SK-N-SH (cell line): ENCODE measurements around the gene SYNM. TPM values are rescaled to one million over a fixed set of nuclear protein-coding genes. Genes with fewer than 3 reads are reported as not detected.

Source experiments
- CTCF ChIA-PET: fragments of 300-600, 350-600 bp; formaldehyde crosslinking; extraction: SDS; loops from one replicate; lab custom pipeline; 2021; lab: Yijun Ruan, JAX
- POLR2A ChIA-PET: fragments of 350-600 bp; sonication (Branson Sonifier 250); formaldehyde crosslinking; extraction: SDS; loops from one replicate; lab custom pipeline; 2020; ENCODE audit warnings: antibody characterized with exemption, inconsistent platforms; lab: Yijun Ruan, JAX
- DNase-seq: peaks from one replicate; pipeline ENCODE4 v3.0.0; 2012
- H2AFZ ChIP-seq: fragments of 200-600 bp; sonication (generic); 2 replicates; pipeline ENCODE4 v1.8.1; 2016; ENCODE audit warnings: antibody characterized with exemption, mild to moderate bottlenecking, low read depth
- H3F3A ChIP-seq: fragments of 200-600 bp; sonication (generic); replicated peaks from 2 replicates; pipeline ENCODE3; 2016; ENCODE audit warnings: antibody characterized with exemption, mild to moderate bottlenecking; ENCODE audit not compliant: insufficient read depth
- H3K27ac ChIP-seq, 2 experiments: fragments of 200-500 bp in 1 of 2; fragments of 200-600 bp in 1 of 2; sonication (Bioruptor generic) in 1 of 2; sonication (generic), shearing (Covaris generic) in 1 of 2; 2 replicates each; pipeline versions ENCODE4 v1.5.1 to v1.6.1; 2014 to 2016; ENCODE audit warnings: low read depth in 2 of 2, inconsistent platforms in 1 of 2, low read length in 1 of 2, mild to moderate bottlenecking in 1 of 2, mixed read lengths in 1 of 2
- H3K27me3 ChIP-seq: fragments of 200-600 bp; sonication (generic), shearing (Covaris generic); 2 replicates; pipeline ENCODE4 v1.6.1; 2016; ENCODE audit warnings: mixed run types; ENCODE audit not compliant: insufficient read depth
- H3K36me3 ChIP-seq, 2 experiments: fragments of 200-500 bp in 1 of 2; fragments of 200-600 bp in 1 of 2; sonication (Bioruptor generic) in 1 of 2; sonication (generic) in 1 of 2; replicated peaks in 1 of 2; 2 replicates each; pipeline versions ENCODE3 to v1.5.1; 2014 to 2016; ENCODE audit warnings: low read length in 1 of 2, mild to moderate bottlenecking in 1 of 2; ENCODE audit not compliant: insufficient read depth in 2 of 2, control insufficient read depth in 1 of 2
- H3K4me1 ChIP-seq, 2 experiments: fragments of 200-500 bp in 1 of 2; fragments of 200-600 bp in 1 of 2; sonication (Bioruptor generic) in 1 of 2; sonication (generic), shearing (Covaris generic) in 1 of 2; 2 replicates each; pipeline versions ENCODE4 v1.5.1 to v1.6.1; 2014 to 2016; ENCODE audit warnings: low read depth in 1 of 2, low read length in 1 of 2, mixed run types in 1 of 2; ENCODE audit not compliant: insufficient read depth in 2 of 2, control insufficient read depth in 1 of 2
- H3K4me2 ChIP-seq: fragments of 200-600 bp; sonication (generic), shearing (Covaris generic); 2 replicates; pipeline ENCODE4 v1.6.1; 2017; ENCODE audit warnings: mixed run types
- H3K4me3 ChIP-seq, 2 experiments: fragments of 200-500 bp in 1 of 2; fragments of 200-600 bp in 1 of 2; sonication (Bioruptor generic) in 1 of 2; sonication (generic), shearing (Covaris generic) in 1 of 2; 2 replicates each; pipeline versions ENCODE4 v1.5.1 to v1.8.1; 2014 to 2016; ENCODE audit warnings: low read depth in 2 of 2, inconsistent platforms in 1 of 2, low read length in 1 of 2, mild to moderate bottlenecking in 1 of 2, mixed read lengths in 1 of 2, moderate library complexity in 1 of 2
- H3K79me2 ChIP-seq: fragments of 200-600 bp; sonication (generic); 2 replicates; pipeline ENCODE4 v1.8.1; 2017; ENCODE audit warnings: mild to moderate bottlenecking; ENCODE audit not compliant: insufficient read depth
- H3K9ac ChIP-seq: fragments of 200-600 bp; sonication (generic); 2 replicates; pipeline ENCODE4 v1.6.1; 2017; ENCODE audit warnings: mixed run types
- H3K9me2 ChIP-seq: fragments of 200-600 bp; sonication (generic); 2 replicates; pipeline ENCODE4 v1.6.1; 2017; ENCODE audit warnings: mixed run types
- H3K9me3 ChIP-seq: fragments of 200-600 bp; sonication (generic); 2 replicates; pipeline ENCODE4 v1.6.1; 2017; ENCODE audit warnings: mixed run types, mild to moderate bottlenecking, moderate library complexity
- H4K20me1 ChIP-seq: fragments of 200-600 bp; sonication (generic); 2 replicates; pipeline ENCODE4 v1.6.1; 2017; ENCODE audit warnings: mild to moderate bottlenecking, mixed run types; ENCODE audit not compliant: insufficient read depth
- CHD2 ChIP-seq: fragments of 150-350 bp; IDR thresholded peaks from 2 replicates; pipeline ENCODE4 v1.6.1; 2018; ENCODE audit warnings: low read length; ENCODE audit not compliant: partially characterized antibody
- EZH2phosphoT487 ChIP-seq: fragments of 200-600 bp; sonication (generic); IDR thresholded peaks from 2 replicates; pipeline ENCODE4 v1.6.1; 2017; ENCODE audit warnings: low read depth, mixed run types, mild to moderate bottlenecking, antibody characterized with exemption, moderate library complexity, borderline replicate concordance
- FOSL2 ChIP-seq: IDR thresholded peaks from 2 replicates; pipeline ENCODE4 v1.4.0; 2012; ENCODE audit warnings: low read depth, mild to moderate bottlenecking, moderate library complexity, borderline replicate concordance
- FOXJ3 ChIP-seq: sonication (generic); formaldehyde crosslinking; IDR thresholded peaks from 2 replicates; pipeline ENCODE4 v1.5.1; 2020; ENCODE audit warnings: mild to moderate bottlenecking, missing genetic modification reagents
- GATA2 ChIP-seq: sonication (generic); formaldehyde crosslinking; IDR thresholded peaks from 2 replicates; pipeline ENCODE4 v1.5.0; 2020; ENCODE audit warnings: mild to moderate bottlenecking, missing genetic modification reagents
- JUND ChIP-seq: IDR thresholded peaks from 2 replicates; pipeline ENCODE4 v1.4.0; 2012
- MEF2A ChIP-seq: IDR thresholded peaks from 2 replicates; pipeline ENCODE4 v1.4.0; 2012; ENCODE audit warnings: low read depth, borderline replicate concordance
- MXI1 ChIP-seq: IDR thresholded peaks from 2 replicates; pipeline ENCODE4 v1.6.1; 2012; ENCODE audit warnings: mild to moderate bottlenecking, low read depth, low read length, improper control_type of control experiment
- NFIC ChIP-seq: IDR thresholded peaks from 2 replicates; pipeline ENCODE4 v1.4.0; 2012; ENCODE audit warnings: borderline replicate concordance
- REST ChIP-seq: IDR thresholded peaks from 2 replicates; pipeline ENCODE4 v1.6.1; 2012; ENCODE audit warnings: mild to moderate bottlenecking, low read depth, low read length, moderate library complexity
- SMC3 ChIP-seq: IDR thresholded peaks from 2 replicates; pipeline ENCODE4 v1.6.1; 2012; ENCODE audit warnings: low read depth, low read length, improper control_type of control experiment
- WGBS: methylation state at CpG from one replicate; pipeline ENCODE4 v1.1.6; 2017; ENCODE audit warnings: low lambda C conversion rate; 5-methylcytosine and 5-hydroxymethylcytosine counted together
- polyA plus RNA-seq, 3 experiments: library from polyadenylated mRNA; depleted of rRNA; stranded (reverse); fragments of >200 nt; gene quantifications; 2 replicates each; pipeline ENCODE4 v1.2.3, GENCODE V29; 2012
- TF ChIP-seq, protein P1 (sequence below): fragments of 200-600 bp; sonication (generic); IDR thresholded peaks from 2 replicates; pipeline ENCODE4 v1.6.1; 2017; ENCODE audit warnings: antibody characterized with exemption, mild to moderate bottlenecking, moderate library complexity
- TF ChIP-seq, protein P2 (sequence below): IDR thresholded peaks from 2 replicates; pipeline ENCODE4 v1.4.0; 2012; ENCODE audit warnings: low read depth, borderline replicate concordance

SYNM gene
- polyA plus RNA-seq, 1 of the 3 experiments (the other 2 are of a cell fraction), result 5.0 TPM

- H3K9ac ChIP-seq, result no peak overlapping the region
- ChIA-PET CTCF (interaction anchor here (0.6 to 9.7 kb wide), 5 partner anchors 13 to 193 kb away, joined by 3 to 102 read pairs (median 3); partner anchors contain the start of gene SYNM), POLR2A (no interaction called here)
- H3K27me3 ChIP-seq, result no peaks in the 10 kb centered on the region
- TF ChIP-seq MXI1, result no peak
- TF ChIP-seq MEF2A, result no peak
- TF ChIP-seq FOSL2, result no peak
- TF ChIP-seq CHD2, result no peak
- no peak for TF ChIP-seq JUND
- TF ChIP-seq, protein P1, sequence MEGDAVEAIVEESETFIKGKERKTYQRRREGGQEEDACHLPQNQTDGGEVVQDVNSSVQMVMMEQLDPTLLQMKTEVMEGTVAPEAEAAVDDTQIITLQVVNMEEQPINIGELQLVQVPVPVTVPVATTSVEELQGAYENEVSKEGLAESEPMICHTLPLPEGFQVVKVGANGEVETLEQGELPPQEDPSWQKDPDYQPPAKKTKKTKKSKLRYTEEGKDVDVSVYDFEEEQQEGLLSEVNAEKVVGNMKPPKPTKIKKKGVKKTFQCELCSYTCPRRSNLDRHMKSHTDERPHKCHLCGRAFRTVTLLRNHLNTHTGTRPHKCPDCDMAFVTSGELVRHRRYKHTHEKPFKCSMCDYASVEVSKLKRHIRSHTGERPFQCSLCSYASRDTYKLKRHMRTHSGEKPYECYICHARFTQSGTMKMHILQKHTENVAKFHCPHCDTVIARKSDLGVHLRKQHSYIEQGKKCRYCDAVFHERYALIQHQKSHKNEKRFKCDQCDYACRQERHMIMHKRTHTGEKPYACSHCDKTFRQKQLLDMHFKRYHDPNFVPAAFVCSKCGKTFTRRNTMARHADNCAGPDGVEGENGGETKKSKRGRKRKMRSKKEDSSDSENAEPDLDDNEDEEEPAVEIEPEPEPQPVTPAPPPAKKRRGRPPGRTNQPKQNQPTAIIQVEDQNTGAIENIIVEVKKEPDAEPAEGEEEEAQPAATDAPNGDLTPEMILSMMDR, result no peak
- no peak for TF ChIP-seq NFIC
- TF ChIP-seq, protein P2, sequence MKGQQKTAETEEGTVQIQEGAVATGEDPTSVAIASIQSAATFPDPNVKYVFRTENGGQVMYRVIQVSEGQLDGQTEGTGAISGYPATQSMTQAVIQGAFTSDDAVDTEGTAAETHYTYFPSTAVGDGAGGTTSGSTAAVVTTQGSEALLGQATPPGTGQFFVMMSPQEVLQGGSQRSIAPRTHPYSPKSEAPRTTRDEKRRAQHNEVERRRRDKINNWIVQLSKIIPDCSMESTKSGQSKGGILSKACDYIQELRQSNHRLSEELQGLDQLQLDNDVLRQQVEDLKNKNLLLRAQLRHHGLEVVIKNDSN, result no peak
- no peak for TF ChIP-seq EZH2phosphoT487
- TF ChIP-seq SMC3, result no peak
- no peak for TF ChIP-seq REST
- TF ChIP-seq GATA2 (CRISPR knock-in tag), result no peak
- TF ChIP-seq FOXJ3 (CRISPR knock-in tag), result no peak
- no peak overlapping the region for H3K4me3 ChIP-seq
- 94% methylated on average over 12 of the region's 12 CpGs for WGBS
- no peak overlapping the region for H2AFZ ChIP-seq
- H3K27ac ChIP-seq, result no peak overlapping the region; a peak in 1 of 4 replicates
- no peaks in the 10 kb centered on the region for H3K79me2 ChIP-seq
- H3K9me2 ChIP-seq, result no peaks in the 10 kb centered on the region
- peaks cover 0 to 6% of the 10 kb centered on the region in 2 experiments for H3K36me3 ChIP-seq
- no peak overlapping the region for H3K4me2 ChIP-seq
- no peaks in the 10 kb centered on the region for H3K9me3 ChIP-seq
- H4K20me1 ChIP-seq, result no peaks in the 10 kb centered on the region
- peaks cover 14 to 50% of the 10 kb centered on the region in 2 experiments for H3K4me1 ChIP-seq
- no peak for DNase-seq
- H3F3A ChIP-seq, result peaks cover 27% of the 10 kb centered on the region
Measured at GRCh38 chr15:99120050-99120777, 15.3 kb downstream of the SYNM start.
